ENCODE results near the gene E2F2. TPM values are rescaled to one million over a fixed set of nuclear protein-coding genes. Genes with fewer than 3 reads are reported as not detected.

The E2F2 gene
- total RNA-seq, 3 donors from 2014 or later (not counting 1 experiment from before 2014, with no cell fraction given) = 2.1 to 3.9 (median 3.2) TPM

DNA sequence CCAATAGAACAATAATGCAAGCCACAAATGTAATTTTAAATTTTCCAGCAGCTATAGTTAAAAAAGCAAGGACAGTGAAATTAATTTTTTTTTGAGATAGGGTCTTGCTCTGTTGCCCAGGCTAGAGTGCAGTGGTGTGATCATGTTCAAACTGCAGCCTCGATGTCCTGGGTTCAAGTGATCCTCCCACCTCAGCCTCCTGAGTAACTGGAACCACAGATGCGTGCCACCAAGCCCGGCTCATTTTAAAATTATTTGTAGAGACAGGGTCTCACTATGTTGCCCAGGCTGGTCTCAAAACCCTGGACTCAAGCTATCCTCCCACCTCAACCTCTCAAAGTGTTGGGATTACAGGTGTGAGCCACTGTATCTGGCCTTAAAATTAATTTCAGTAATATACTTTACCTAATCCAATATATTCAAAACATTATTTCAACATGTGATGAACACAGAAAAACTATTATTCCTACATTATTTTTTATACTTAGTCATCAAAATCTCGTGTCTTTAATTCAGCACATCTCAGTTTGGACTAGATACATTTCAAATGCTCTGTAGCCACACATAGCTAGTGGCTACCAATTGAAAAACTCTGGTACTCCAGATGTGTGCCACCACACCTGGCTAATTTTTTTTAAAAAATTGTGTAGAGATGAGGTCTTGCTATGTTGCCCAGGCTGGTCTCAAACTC lies 39.1 kb upstream of the E2F2 start:
- Histone ChIP-seq H3K4me1 (ENCODE audit: control insufficient read depth, insufficient read depth, low read length) (peaks cover 12% of the 10 kb centered on the region), H3K4me3 (ENCODE audit: low read length) (no peak overlapping the region), H3K36me3 (ENCODE audit: control insufficient read depth, insufficient read depth, low read length) (no peaks in the 10 kb centered on the region), H3K27me3 (ENCODE audit: control insufficient read depth, insufficient read depth, low read length) (peaks cover 21% of the 10 kb centered on the region), H3K9me3 (ENCODE audit: control insufficient read depth, insufficient read depth, low read length) (no peaks in the 10 kb centered on the region), H3K27ac (ENCODE audit: low read length) (no peak overlapping the region)
- H3K27ac Mint-ChIP-seq = no peak overlapping the region
- no peak overlapping the region for H3K4me3 Mint-ChIP-seq
- H3K36me3 Mint-ChIP-seq = no peaks in the 10 kb centered on the region
- 91% methylated on average over 4 of the region's 4 CpGs for WGBS (ENCODE audit: insufficient coverage)
- ATAC-seq = no peak
- DNase-seq = no peak
- H3K27me3 Mint-ChIP-seq (ENCODE audit: low read depth in 2 of 2) = peaks cover 49 to 52% of the 10 kb centered on the region in 2 donors
- peaks cover 6% of the 10 kb centered on the region in 2 donors for H3K4me1 Mint-ChIP-seq
- TF ChIP-seq, protein P1, sequence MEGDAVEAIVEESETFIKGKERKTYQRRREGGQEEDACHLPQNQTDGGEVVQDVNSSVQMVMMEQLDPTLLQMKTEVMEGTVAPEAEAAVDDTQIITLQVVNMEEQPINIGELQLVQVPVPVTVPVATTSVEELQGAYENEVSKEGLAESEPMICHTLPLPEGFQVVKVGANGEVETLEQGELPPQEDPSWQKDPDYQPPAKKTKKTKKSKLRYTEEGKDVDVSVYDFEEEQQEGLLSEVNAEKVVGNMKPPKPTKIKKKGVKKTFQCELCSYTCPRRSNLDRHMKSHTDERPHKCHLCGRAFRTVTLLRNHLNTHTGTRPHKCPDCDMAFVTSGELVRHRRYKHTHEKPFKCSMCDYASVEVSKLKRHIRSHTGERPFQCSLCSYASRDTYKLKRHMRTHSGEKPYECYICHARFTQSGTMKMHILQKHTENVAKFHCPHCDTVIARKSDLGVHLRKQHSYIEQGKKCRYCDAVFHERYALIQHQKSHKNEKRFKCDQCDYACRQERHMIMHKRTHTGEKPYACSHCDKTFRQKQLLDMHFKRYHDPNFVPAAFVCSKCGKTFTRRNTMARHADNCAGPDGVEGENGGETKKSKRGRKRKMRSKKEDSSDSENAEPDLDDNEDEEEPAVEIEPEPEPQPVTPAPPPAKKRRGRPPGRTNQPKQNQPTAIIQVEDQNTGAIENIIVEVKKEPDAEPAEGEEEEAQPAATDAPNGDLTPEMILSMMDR (IDR thresholded peaks at IDR 0.05) = no peak
- H3K9me3 Mint-ChIP-seq = no peaks in the 10 kb centered on the region
- intact Hi-C loops (cut with micrococcal nuclease) = no loop called here

DNA sequence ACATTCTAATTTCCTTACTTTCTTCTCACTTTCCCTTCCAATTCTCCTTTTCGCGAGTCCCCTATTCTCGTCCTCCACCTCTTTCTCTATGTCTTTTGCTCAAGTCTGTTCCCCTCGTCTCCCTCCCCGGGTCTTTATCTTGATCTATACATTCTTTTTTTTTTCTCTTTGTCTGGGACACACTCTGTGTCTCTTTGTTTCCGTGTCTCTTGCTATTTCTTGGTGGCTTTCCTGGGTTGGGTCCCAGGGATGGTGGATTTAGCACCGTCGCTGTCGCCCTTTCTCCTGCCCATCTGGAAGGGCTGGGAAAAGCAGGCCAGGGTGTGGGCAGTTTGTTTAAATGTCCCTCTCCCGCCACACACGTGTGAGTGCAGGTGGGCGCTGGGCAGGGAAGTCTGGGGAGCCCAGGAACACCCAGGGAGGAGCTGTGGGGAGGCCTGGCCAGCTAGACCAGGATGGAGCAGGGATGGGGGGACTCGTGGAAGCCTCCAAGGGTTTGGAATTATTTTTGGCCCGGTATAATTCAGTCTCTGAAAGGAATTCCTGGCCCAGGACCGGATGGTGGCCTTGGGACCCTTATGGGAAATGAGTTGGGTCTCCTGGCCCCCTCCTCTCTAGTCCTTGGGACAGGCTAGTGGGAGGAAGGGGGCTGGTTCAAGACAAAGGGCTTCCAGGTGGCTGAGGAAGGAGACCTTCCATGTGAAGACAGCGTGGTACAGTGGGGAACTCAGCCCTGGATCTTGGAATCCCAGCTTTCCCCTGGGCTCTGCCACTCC lies 37.8 kb upstream of the E2F2 start:
- Histone ChIP-seq H3K27ac (ENCODE audit: low read length) (no peak overlapping the region), H3K4me1 (ENCODE audit: control insufficient read depth, insufficient read depth, low read length) (peaks cover 8% of the 10 kb centered on the region), H3K27me3 (ENCODE audit: control insufficient read depth, insufficient read depth, low read length) (peaks cover 25% of the 10 kb centered on the region), H3K9me3 (ENCODE audit: control insufficient read depth, insufficient read depth, low read length) (no peaks in the 10 kb centered on the region), H3K4me3 (ENCODE audit: low read length) (no peak overlapping the region), H3K36me3 (ENCODE audit: control insufficient read depth, insufficient read depth, low read length) (no peaks in the 10 kb centered on the region)
- Mint-ChIP-seq H3K27me3 (ENCODE audit: low read depth in 2 of 2) (peaks cover 51 to 57% of the 10 kb centered on the region in 2 donors), H3K4me3 (peak overlapping the region; percentile 19), H3K27ac (no peak overlapping the region), H3K4me1 (peaks cover 6% of the 10 kb centered on the region in 2 donors), H3K9me3 (no peaks in the 10 kb centered on the region), H3K36me3 (no peaks in the 10 kb centered on the region)
- ATAC-seq (no peak), DNase-seq (no peak)
- TF ChIP-seq, protein P1 (IDR thresholded peaks at IDR 0.05) = no peak
- WGBS (ENCODE audit: insufficient coverage) = 59% methylated on average over 16 of the region's 16 CpGs
- intact Hi-C loops (cut with micrococcal nuclease) = no loop called here

DNA sequence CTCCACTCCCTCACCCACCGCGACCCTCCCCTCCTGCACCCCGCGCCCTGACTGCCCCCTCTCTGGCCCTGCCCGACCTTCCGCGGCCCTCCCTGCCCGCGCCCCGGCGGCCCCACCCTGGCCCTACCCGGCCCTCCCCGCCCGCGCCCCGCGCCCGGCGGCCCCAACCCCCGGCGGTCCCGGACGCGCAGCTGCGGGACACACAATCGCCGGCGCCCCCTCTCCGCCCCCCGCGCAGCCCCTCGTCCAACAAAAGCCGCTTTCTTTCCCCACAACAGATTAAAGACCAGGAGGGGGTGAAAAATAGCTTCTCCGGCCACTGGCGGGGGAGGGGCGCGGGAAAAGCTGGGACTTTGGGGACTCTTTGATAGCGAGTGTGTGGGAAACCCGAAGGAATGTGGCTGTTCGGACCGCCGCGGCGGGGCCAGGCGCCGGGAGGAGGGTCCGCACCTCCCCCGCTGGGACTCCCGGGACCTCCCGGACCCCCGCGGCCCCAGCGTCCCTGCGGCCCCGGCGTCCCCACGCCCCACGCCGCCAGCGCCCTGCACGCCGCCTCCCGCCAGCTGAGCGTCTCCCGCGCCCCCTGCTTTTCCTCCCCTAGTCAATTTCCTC lies 37.1 kb upstream of the E2F2 start:
- intact Hi-C loops (cut with micrococcal nuclease) = no loop called here
- Histone ChIP-seq H3K9me3 (ENCODE audit: control insufficient read depth, insufficient read depth, low read length) (no peaks in the 10 kb centered on the region), H3K27ac (ENCODE audit: low read length) (no peak overlapping the region), H3K27me3 (ENCODE audit: control insufficient read depth, insufficient read depth, low read length) (peaks cover 28% of the 10 kb centered on the region), H3K4me3 (ENCODE audit: low read length) (peak overlapping the region; percentile 32), H3K4me1 (ENCODE audit: control insufficient read depth, insufficient read depth, low read length) (peaks cover 8% of the 10 kb centered on the region), H3K36me3 (ENCODE audit: control insufficient read depth, insufficient read depth, low read length) (no peaks in the 10 kb centered on the region)
- H3K36me3 Mint-ChIP-seq = no peaks in the 10 kb centered on the region
- DNase-seq (no peak), ATAC-seq (no peak)
- H3K4me3 Mint-ChIP-seq = peak overlapping the region; percentile 19
- TF ChIP-seq, protein P1 (IDR thresholded peaks at IDR 0.05) = no peak
- no peaks in the 10 kb centered on the region for H3K9me3 Mint-ChIP-seq
- no peak overlapping the region for H3K27ac Mint-ChIP-seq
- peaks cover 12 to 13% of the 10 kb centered on the region in 2 donors for H3K4me1 Mint-ChIP-seq
- H3K27me3 Mint-ChIP-seq (ENCODE audit: low read depth in 2 of 2) = peaks cover 58 to 64% of the 10 kb centered on the region in 2 donors
- 1% methylated on average over 66 of the region's 66 CpGs for WGBS (ENCODE audit: insufficient coverage)
